HG02970 (cell line): Measurements from ENCODE around the gene ZNF701.
A peak's percentile ranks its signal among the peaks of the same experiment; 100 is the strongest.
"Not testable (repeated sequence)": the region's sequence is repeated elsewhere in the genome, so short reads cannot be mapped to it uniquely, and the experiment has no call there.

Experiments used
- ATAC-seq: cut with Tn5 transposase; IDR thresholded peaks from one replicate; pipeline ENCODE4 v1.9.1; 2021; ENCODE audit warnings: mild to moderate bottlenecking, moderate library complexity, moderate number of reproducible peaks; ENCODE audit not compliant: unreplicated experiment, low FRiP score

ZNF701 gene

DNA sequence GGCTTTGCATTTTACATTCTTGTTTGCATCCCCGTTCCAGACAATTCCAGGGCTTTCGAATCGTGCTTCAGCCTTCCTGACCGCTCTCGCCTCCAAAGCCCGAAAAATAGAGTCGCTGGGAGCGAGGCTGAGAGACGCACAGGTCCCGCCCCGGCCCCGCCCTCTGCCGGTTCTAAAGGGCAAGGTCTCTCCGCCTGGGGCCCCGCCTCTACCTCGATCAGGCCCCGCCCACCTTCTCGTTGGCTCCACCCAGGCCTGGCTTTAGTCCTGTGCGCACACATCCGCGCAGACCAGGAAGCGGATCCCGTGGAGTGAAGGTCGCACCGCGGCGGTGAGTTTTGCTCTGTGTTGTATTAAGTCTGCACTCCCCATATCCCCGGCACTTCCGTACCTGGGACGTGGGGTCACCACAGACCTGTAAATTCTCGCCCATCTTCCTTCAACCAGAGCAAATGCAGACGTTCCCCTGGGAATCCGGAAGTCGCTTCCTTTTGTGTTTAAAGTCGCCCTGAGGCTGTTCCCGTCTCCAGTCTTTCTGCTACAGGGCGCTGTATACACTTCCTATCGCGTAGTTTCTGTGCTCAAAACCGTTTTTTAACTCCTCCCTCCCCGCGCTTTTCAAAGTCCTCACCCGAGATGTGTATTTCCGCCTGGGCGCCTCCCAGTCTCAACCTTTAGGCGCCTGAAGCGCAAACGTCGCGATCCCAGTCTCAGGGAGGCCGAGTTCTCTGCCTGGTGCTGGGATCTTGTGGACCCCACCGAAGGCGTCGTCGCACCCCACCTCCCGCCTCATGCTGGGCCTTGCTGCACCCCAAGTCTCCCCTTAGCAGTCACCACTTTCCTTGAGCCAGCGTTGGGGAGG is at the start of gene ZNF701:
ZNF701 (plus strand) TSS at position 288 of the 862 bp plus-strand sequence. CDS start 3,861 bp downstream, outside the sequence.
- peak; percentile 92 for ATAC-seq

DNA sequence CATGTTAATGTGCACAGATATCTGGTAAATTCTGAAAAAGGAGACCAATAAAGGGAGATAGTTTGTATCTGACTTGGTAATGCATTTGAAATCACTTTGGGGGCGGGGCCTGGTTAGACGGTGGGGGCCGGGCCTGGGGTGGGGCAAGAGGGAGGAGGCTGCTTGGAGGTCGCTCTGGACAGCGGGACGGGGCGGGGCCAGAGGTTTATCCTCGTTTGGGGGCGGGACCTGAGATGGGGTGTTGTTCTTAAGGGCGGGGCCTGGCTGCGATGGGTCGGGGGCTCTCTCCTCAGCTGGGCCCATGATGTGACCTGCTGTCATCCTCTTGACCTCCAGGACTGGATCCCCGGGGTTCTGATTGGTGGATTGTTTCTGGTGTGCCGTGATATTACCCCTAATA is 47.5 kb upstream of the ZNF701 start:
- no peak for ATAC-seq

DNA sequence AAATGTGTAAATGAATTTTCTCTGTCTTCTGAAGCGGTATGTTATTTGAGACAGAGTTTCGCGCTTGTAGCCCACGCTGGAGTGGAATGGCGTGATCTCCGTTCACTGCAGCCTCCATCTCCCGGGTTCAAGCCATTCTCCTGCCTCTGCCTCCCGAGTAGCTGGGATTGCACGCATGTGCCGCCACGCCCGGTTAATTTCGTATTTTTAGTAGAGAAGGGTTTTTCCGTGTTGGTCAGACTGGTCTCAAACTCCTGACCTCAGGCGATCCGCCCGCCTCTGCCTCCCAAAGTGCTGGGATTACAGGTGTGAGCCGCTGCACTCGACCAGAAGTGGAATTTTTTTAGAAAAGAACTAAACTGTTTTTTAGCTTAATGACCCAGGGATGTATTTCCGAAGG is 46.0 kb upstream of the ZNF701 start:
- no peak for ATAC-seq

DNA sequence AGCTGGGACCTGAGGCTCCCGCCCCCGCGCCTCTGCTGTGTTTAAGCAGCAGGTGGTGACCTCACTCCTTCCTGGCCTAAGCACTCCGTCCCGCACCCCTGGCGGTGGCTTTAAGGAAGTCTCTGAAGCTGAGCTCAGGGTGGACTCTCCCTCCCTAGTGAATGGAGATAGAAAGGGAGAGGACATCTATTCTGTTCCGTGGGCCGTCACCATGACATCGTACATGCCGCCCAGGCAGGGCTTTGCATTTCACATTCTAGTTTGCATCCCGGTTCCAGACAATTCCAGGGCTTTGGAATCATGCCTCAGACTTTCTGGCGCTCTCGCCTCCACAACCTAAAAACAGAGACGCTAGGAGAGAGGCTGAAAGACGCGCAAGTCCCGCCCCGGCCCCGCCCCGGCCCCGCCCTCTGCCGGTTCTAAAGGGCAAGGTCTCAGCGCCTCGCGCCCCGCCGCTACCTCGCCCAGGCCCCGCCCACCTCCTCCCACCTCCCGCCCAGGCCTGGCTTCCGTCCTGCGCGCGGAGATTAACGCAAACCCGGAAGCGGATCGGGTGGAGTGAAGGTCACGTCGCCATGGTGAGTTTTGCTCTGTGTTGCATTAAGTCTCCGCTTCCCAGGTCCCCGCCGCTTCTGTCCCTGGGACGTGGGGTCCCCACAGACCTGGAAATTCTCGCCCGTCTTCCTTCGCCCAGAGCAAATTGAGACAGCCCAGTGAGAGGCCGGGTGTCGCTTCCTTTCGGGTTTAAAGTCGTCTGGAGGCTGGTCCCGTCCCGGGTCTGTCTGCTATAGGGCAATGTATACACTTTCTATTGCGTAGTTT is 42.7 kb upstream of the ZNF701 start, which contains the start of gene ZNF808:
ZNF808 (plus strand) TSS at position 535 of the 822 bp plus-strand sequence. CDS start 15,617 bp downstream, outside the sequence.
- ATAC-seq = peak; percentile 80

DNA sequence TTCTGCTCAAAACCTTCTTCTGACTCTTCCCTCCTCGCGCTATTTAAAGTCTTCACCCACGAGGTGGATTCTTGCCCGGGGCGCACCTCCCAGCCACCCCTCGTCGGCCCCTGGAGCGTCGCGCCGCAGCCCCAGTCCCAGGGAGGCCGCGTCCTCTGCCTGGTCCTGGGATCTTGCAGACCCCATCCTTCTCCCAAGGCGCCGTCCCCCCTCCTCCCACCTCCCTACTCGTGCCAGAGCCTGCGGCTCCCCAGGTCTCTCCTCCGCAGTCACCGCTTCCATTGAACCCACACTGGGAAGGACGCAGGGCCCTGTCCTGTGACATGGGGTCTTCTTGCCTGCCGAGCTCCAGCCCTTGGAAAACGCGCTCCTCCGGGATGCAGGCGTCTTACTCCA is 42.1 kb upstream of the ZNF701 start:
- ATAC-seq = no peak

DNA sequence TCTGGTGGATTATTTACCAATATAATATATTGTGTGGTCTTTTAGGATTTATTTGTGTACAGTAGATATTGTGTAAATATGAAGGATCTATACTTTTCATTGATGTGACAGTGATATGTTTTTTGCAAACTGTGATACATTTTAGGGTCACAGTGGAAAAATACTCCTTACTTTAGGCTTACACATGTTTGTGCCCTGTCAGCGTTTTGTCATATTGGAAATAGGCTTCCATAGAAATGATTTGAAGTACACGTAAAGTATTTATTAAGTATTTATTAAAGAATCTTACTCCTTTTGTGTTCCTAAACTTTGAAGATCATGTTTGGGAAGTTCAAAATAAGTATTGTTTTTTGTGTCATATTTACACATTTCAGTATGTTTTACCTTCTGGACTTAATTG is 37.6 kb upstream of the ZNF701 start:
- ATAC-seq = no peak

DNA sequence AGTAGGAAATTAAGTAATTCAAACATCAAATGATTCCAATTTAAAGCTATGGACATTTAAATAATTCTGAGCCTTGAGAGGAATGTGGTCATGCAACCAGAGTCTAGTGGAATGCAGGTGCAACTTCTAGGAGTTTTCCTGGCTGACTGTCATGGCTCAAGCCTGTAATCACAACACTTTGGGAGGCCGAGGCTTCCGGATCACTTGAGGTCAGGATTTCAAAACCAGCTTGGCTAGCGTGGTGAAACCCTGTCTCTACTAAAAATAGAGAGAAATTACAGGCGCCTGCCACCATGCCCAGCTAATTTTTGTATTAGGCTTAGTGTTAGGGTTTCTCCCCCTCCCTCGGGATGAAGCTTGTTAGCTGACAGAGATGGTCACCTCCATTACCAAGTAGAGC is 36.2 kb upstream of the ZNF701 start:
- ATAC-seq = no peak

DNA sequence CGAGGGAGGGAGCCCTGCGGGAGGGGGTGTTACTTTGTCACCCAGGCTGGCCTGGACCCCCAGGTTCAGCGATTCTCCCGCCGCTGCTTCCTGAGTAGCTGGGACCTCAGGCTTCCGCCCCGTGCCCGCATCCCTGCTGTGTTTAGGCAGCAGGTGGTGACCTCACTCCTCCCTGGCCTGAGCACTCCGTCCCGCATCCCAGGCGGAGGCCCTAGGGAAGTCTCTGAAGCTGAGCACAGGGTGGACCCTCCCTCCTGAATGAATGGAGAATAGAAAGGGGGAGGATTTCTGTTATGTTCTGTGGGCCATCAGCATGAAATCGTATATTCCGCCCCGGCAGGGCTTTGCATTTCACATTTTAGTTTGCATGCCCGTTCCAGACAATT is 34.7 kb upstream of the ZNF701 start:
- not testable (repeated sequence) for ATAC-seq

DNA sequence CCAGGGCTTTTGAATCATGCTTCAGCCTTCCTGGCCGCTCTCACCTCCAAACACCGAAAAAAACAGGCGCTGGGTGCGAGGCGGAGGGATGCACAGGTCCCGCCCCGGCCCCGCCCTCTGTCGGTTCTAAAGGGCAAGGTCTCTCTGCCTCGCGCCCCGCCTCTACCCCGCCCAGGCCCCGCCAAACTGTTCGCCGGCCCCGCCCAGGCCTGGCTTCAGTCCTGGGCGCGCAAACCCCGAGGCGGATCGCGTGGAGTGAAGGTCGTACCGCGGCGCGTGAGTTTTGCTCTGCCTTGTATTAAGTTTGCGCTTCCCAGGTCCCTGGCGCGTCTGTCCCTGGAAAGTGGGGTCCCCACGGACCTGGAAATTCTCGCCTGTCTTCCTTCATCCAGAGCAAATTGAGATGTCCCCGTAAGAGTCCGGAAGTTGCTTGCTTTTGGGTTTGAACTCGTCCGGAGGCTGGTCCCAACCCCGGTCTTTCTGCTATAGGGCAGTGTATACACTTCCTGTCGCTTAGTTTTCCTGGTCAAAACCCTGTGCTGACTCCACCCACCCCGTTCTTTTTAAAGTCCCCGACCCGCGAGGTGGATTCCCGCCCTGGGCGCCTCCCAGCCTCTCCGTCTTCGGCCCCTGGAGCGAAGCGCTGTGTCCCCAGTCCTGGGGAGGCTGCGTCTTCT is 34.2 kb upstream of the ZNF701 start:
- ATAC-seq = peak; percentile 78

DNA sequence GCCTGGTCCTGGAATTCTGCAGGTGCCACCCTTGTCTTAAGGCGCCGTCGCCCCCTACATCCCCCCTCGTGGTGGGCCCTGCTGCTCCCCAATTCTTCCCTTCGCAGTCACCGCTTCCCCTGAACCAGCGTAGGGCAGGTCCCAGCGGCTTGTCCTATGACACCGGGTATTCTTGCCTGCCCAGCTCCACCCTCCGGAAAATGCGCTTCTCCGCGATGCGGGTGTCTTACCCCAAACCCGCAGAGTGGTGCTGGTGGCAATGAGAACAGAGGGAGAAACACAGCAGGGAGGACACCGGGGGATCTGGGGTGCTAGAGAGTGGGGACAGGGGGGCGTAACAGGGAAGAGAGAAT is 33.7 kb upstream of the ZNF701 start:
- ATAC-seq = peak; percentile 10

DNA sequence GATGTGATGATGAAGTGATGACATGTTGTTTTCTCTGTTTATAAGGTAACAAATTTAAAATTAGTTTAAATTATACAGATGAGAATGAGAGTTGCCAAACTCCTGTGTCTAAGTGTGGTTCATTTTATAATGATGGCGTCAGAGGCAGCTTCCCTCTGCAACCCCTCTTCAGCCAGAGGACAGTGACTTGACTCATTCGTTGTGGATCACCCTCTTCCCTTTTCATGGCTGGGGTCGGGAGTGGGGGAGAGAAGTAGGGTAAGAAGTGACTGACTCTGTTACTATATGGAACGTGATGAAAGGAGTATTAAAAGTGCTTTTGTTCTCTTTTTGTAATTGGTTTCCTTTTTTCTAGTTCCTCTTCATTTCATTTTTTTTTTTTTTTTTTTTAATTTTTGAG is 31.3 kb upstream of the ZNF701 start:
- not testable (repeated sequence) for ATAC-seq

DNA sequence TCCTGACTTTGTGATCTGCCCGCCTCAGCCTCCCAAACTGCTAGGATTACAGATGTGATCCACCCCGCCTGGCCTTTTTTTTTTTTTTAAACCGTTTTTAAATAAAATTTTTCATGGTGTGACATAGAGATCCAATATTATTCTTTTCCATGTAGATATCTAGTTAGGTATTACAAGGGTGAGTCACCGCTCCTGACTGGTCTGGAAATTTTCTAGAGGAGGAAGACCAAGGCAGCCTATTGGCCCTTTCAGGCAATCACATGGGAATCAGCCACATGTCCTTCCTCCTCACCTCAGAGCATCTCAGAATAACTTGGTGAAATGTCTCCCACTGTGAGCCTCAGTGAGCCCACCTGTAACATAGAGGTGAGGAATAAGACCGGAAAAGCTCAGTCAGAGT is 28.9 kb upstream of the ZNF701 start:
- ATAC-seq = not testable (repeated sequence)

DNA sequence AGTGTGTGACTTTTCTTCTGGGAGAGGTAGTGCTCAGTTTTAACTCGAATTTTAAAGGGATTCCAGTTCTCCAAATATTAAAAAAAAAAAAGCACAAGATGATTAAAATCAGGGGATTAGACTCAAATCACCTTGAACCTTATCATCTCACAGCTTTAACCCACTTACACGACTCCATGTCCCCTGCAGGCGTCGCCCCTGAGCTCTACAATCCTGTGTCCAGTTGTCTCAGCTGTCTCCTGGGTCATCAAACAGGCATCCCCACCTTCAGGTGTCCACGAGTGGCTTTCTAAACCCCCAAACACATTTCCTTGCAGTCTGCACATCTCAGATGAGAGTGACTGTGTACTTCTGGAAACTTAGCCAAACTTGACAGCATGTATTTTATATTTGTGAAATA is 28.5 kb upstream of the ZNF701 start:
- ATAC-seq = no peak

DNA sequence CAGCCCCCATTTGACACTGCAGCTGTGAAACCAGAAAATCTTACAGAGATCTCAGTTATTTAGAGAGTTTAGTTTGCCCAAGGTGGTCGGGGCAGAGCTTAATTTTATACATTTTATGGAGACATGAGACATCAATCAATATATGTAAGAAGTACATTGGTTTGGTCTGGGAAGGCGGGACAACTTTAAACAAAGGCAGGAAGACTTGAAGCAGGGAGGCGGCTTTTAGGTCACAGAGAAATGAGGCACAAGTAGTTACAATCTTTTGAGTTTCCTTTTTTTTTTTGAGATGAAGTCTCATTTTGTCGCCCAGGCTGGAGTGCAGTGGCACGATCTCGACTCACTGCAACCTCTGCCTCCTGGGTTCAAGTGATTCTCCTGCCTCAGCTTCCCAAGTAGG is 27.5 kb upstream of the ZNF701 start:
- ATAC-seq = not testable (repeated sequence)

DNA sequence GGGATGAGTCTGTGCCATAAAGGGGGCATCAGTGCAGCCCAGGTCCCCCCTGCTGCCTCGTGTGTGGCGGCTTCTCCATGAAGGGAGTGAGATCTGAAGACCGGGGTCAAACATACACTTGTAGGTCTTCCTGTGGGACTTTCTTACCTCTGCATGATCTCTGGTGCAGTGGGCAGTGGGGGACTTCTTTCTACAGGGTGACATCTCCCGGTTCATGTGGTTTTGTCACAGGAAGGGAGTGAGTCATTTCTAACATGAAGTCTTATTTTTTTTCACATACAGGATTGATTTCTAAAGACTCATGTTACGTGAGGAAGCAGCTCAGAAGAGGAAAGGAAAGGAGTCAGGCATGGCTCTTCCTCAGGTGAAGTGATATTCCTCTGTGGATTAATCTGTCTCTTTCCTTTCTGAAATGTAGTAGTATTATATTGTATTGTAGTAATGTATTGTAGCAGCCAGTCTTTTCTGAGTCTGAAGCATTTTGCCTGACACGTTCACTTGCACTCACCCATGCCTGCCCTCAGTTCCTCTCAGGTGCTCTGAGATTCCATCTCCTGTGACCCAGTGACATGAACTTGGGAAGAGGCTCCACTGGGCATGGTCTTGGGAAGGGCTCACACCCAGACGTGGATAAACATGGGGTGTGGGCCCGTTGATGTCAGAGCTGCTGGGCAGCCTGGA is 27.0 kb upstream of the ZNF701 start:
- ATAC-seq = no peak

DNA sequence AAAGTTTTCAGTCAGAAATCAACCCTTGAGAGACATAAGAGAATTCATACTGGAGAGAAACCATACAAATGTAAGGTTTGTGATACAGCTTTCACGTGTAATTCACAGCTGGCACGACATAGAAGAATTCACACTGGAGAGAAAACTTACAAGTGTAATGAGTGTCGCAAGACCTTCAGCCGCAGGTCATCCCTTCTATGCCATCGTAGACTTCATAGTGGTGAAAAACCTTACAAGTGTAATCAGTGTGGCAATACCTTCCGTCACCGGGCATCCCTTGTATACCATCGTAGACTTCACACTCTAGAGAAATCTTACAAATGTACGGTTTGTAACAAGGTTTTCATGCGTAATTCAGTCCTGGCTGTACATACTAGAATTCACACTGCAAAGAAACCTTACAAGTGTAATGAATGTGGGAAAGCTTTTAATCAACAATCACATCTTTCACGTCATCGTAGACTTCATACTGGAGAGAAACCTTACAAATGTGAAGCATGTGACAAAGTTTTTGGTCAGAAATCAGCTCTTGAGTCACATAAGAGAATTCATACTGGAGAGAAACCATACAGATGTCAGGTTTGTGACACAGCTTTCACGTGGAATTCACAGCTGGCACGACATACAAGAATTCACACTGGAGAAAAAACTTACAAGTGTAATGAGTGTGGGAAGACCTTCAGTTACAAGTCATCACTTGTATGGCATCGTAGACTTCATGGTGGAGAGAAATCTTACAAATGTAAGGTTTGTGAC is 15.7 kb upstream of the ZNF701 start:
- ATAC-seq = no peak

DNA sequence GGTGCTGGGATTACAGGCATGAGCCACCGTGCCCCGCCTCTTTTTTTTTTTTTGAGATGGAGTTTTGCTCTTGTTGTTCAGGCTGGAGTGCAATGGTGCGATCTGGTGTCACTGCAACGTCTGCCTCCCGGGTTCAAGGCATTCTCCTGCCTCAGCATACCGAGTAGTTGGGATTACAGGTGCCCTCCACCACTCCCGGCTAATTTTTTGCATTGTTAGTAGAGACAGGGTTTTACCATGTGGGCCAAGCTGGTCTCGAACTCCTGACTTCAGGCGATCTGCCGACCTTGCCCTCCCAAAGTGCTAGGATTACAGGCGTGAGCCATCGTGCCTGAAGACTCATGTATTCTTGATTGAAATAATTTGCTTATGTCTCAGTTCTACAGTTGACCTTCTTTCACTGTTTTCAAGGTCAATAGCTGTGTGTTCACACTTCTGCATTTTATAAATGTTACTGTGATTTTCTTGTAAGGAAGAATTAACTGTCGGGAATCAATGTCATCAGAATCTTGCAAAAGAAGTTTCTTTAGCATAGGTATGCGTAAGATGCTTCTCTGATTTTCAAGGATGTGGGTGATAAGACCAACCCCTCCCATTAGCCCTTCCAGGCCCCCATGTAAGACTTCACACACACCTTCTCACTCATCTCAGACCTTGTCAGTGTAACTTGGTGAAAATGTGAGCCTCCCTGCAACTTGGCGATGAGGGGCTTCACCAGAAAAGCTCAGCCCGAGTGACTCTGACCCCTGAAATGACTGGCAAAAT is 12.7 kb upstream of the ZNF701 start:
- no peak for ATAC-seq

DNA sequence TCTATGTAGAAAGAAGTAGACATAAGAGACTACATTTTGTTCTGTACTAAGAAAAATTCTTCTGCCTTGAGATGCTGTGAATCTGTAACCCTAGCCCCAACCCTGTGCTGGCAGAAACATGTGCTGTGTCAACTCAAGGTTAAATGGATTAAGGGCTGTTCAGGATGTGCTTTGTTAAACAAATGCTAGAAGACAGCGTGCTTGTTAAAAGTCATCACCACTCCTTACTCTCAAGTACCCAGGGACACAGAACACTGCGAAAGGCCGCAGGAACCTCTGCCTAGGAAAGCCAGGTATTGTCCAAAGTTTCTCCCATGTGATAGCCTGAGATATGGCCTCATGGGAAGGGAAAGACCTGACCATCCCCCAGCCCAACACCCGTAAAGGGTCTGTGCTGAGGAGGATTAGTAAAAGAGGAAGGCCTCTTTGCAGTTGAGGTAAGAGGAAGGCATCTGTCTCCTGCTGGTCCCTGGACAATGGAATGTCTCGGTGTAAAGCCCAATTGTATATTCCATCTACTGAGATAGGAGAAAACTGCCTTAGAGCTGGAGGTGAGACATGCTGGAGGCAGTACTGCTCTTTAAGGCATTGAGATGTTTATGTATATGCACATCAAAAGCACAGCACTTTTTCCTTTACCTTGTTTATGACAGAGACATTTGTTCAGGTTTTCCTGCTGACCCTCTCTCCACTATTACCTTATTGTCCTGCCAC is 11.2 kb upstream of the ZNF701 start:
- ATAC-seq = not testable (repeated sequence)
